NCI-H524 treated with DMSO at 0.1 percent for 48 hours (cell line): ENCODE data around the gene OR10A5.
"Not testable (repeated sequence)": the region's sequence is repeated elsewhere in the genome, so short reads cannot be mapped to it uniquely, and the experiment has no call there.

Experiments used
- DNase-seq: peaks from one replicate; lab custom pipeline; 2025; lab: John Stamatoyannopoulos, UW

Gene OR10A5

DNA sequence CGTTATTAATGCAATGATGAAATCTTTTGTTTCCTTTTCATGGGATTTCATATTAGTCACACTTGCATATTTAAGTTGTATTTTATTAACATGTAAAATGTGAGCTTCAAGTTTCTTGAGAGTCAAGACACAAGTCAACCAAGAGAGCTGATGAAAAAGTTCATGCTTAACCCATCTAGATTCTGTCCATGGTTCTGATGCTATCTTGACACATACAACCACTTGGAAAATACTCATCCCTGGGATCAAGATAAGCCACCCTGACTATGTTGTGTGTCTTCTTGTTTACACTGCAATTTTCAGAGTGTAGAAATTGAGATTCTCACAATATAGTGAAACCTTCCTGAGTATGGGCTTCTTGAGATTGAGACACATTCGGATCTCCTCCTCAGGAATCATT, 30.3 kb downstream of the OR10A5 start:
- no peak for DNase-seq

DNA sequence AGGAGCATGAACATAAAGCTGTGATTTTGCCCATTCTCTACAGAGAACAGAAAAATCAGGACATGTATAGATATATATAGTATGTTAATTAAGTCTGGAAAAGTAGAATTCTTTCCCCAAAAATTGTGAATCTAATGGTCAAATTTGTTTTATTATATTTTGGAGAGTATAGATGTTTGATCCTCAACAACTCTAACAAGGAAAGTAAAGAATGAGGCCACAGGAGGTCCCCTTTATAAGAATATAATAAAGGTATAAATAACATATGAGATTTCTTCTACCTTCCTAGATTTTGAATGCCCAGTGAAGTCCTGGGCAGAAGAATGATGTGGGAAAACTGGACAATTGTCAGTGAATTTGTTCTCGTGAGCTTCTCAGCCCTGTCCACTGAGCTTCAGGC, 30.8 kb downstream of the OR10A5 start, which contains the start of gene OR10A4:
Gene OR10A4, plus strand, starts transcription at position 301 of the 400 bp plus-strand sequence. Its CDS starts 23 bp downstream, at position 324.
- no peak for DNase-seq

DNA sequence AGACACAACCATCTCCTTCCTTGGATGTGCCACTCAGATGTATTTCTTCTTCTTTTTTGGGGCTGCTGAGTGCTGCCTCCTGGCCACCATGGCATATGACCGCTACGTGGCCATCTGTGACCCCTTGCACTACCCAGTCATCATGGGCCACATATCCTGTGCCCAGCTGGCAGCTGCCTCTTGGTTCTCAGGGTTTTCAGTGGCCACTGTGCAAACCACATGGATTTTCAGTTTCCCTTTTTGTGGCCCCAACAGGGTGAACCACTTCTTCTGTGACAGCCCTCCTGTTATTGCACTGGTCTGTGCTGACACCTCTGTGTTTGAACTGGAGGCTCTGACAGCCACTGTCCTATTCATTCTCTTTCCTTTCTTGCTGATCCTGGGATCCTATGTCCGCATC, 31.4 kb downstream of the OR10A5 start:
- no peak for DNase-seq

DNA sequence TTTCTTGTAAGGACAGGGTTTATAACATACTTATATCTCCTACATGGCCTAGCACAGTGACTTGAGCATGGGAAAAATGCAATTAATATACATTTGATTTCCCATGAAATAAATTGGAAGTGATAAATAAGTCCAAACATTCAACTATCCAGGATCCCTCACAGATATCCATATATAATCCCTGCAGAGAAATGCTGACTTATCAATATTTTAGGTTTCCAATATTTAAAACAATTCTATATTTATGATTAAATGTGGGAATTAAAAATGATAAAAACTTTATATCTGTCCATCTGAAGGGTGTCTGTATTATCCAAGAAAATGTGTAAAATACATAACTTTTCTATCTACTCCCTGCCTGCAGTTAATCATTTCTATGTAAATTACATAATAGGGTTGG, 37.3 kb downstream of the OR10A5 start:
- DNase-seq, result no peak

DNA sequence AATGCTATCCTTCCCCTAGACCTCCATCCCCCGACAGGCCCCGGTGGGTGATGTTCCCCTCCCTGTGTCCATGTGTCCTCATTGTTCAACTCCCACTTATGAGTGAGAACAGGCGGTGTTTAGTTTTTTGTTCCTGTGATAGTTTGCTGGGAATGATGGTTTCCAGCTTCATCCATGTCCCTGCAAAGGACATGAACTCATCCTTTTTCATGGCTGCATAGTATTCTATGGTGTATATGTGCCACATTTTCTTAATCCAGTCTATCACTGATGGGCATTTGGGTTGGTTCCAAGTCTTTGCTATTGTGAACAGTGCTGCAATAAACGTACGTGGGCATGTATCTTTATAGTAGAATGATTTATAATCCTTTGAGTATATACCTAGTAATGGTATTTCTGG, 42.2 kb downstream of the OR10A5 start:
- DNase-seq, result not testable (repeated sequence)

DNA sequence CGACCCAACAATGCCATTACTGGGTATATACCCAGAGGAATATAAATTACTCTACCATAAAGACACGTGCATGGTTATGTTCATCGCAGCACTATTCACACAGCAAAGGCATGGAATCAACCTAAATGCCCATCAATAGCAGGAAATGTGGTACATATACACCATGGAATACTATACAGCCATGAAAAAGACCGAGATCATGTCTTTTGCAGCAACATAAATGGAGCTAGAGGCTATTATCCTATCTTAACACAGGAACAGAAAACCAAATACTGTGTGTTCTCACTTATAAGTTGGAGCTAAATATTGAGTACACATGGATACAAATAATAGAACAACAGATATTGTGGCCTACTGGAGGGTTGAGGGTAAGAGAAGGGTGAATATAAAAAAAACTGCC, 43.3 kb downstream of the OR10A5 start:
- DNase-seq, result no peak

DNA sequence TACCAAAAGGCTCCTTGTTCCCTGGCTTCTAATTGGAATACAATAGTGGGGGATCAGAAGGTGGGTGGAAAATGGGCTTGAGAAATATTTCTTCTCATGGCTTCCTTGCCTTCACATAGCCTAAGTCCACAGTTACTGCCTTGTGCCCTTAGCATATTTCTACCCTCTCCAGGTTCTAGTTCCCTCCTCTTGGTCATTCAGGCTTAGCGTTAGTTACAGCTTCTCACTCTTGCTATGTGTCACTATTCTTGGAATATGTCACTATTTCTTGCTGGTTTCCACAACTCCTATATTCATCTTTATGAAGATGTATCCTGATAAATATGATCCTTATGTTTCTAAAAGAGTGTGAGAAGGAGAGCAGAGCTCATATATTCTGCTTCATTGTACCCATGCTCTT, 44.4 kb downstream of the OR10A5 start:
- DNase-seq, result no peak

DNA sequence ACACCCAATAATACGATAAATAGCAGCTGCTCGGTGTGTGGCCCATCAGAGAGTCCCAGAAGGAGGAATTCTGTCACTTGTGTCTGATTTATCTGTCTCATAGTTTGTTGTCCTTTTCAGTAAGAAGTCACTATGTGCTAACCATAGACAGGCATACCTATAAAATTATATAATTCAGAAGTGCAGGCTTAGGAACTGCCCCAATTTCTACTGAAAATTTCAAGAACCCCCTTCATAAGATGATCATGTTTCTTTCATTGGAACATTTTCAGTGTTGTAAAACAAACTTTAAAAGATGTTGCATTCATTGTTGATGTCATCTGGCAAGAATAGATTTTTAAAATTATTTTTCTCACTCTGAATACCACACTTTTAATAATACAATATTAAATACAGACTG, 46.9 kb downstream of the OR10A5 start, which contains the start of gene OR2D2:
Gene OR2D2, minus strand, starts transcription at position 101 of the 400 bp plus-strand sequence. Its CDS starts 0 bp downstream, at position 101.
- DNase-seq, result no peak

DNA sequence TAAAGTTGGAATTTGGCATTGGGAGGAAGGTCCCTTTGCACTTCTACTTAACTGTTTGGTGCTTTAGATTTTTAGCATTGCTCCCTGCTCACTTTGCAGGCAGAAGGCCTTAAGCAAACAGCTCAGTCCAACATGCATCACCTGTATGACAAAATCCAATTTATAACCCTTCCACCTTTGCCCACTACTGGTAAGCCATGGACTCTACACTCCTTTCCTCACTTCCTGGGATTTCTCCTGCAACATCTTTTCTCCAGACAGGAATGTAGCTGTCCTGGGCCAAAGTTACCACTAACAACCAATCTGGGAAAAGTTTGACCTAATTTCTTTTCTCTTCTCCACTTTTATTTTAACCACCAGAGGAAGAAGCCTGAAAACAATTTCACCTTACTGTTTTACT, 48.6 kb downstream of the OR10A5 start:
- no peak for DNase-seq

DNA sequence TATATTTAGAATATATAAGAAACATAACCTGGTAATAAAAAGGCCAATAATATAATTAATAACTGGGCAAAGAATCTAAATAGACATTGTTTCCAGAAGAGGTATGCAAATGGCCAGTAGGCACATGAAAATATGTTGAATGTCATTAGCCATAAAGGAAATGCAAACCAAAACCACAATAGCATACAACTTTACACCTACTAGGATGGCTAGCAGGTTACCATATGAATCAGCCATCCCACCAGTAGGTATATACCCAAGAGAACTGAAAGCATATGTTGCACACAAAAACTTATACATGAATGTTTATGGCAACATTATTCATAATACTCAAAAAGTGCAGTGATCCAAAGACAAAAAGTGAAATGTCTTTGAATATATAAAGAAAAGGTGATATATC, 49.5 kb downstream of the OR10A5 start:
- DNase-seq, result no peak
